ENCODE measurements around the gene TRPM5.

GRCh38 chr11:2397005-2397404 lies 47.3 kb downstream of the TRPM5 start:
- no peak for TF ChIP-seq CTCF (IDR thresholded peaks at IDR 0.05)
- TF ChIP-seq EP300 (IDR thresholded peaks at IDR 0.05) = no peak
- no peak for TF ChIP-seq POLR2A (IDR thresholded peaks at IDR 0.05; ENCODE audit: low read depth)

Measured in esophagus muscularis mucosa (tissue), 4 donors.